ENCODE data around the gene ATG101.

The ATG101 gene

GRCh38 chr12:52024845-52025230 lies 44.9 kb upstream of the ATG101 start:
- POLR2A ChIA-PET: interaction anchor here (0.7 to 1.3 kb wide), 4 partner anchors 18 to 60 kb away, joined by 3 to 7 read pairs (median 5); partner anchors contain the start of genes NR4A1 and TAMALIN
- no peak for DNase-seq (ENCODE audit: extremely low spot score)
- TF ChIP-seq CTCF (IDR thresholded peaks at IDR 0.05; ENCODE audit: control extremely low read depth, extremely low read depth, low read depth, missing control alignments): no peak
- CTCF ChIA-PET: interaction anchor here (0.8 to 33.0 kb wide), 36 partner anchors 10 to 968 kb away, joined by 3 to 1220 read pairs (median 6); partner anchors contain the start of genes ACVR1B, ATG101, KRT85 and NR4A1

DNA sequence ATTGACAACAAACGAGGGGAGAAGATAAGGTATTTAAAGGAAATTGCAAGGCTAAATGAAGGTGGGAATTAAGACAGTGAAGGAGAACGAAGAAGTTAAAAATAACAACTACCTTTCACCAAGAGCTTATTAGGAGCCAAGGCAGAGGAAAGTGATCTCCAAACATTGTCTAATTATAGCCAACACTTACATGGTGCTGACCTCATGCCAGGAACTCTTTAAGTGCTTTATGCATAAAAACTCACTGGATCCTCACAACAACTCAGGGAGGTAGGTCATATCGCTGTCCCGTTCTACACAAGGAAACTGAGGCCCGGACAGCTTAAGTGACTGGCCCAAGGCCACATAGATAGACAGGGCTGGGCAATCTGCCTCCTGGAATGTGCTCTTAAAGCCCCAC lies 43.5 kb upstream of the ATG101 start:
- ChIA-PET POLR2A (interaction anchor here (1.0 to 1.6 kb wide), 2 partner anchors 25 to 43 kb away, joined by 4 read pairs; partner anchors contain the start of genes ATG101 and NR4A1), CTCF (interaction anchor here (0.7 to 33.0 kb wide), 27 partner anchors 9 to 603 kb away, joined by 3 to 1220 read pairs (median 8); partner anchors contain the start of genes ACVR1B, ATG101, NR4A1 and SMIM41)
- no peak for DNase-seq (ENCODE audit: extremely low spot score)
- no peak for TF ChIP-seq CTCF (IDR thresholded peaks at IDR 0.05; ENCODE audit: control extremely low read depth, extremely low read depth, low read depth, missing control alignments)

DNA sequence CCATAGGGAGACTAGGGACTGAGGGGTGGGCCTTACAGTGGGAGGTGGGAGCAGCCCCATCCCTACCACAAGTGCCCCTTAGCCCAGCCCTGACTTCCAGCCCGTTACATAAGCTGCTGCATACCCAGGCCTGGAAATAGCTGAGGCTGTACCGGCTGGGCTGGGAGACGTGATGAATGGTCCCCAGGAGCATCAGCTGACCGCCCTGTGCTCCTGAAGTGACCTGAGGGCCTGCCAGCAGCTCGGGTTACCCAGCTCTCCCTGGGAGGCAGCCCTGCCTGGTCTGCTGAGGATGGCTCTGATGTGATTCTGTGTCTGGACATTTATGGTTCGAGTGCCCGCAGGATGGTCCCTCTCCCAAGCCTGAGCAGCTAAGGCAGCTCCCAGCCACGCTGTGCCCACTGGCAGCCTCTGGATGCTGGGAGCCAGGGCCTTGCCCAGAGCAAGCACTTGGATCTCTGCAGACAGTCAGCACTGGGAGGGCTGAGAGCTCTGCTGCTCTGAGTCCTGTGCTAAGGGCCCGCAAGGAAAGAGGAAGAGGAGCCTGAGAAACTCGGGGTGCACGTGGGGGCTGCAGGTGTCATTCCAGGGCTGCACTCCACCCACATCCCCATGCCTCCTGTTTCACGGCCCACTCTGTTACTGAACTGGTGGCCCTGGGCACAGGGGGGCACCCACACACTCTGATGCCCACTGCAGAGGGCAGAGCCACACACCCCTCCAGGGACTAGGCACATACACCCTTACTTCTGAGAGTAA lies 42.5 kb upstream of the ATG101 start:
- TF ChIP-seq CTCF (IDR thresholded peaks at IDR 0.05; ENCODE audit: control extremely low read depth, extremely low read depth, low read depth, missing control alignments): no peak
- CTCF ChIA-PET: interaction anchor here (0.6 to 33.0 kb wide), 13 partner anchors 8 to 116 kb away, joined by 3 to 1220 read pairs (median 28); partner anchors contain the start of genes ATG101, NR4A1, SMIM41 and TAMALIN
- no peak for DNase-seq (ENCODE audit: extremely low spot score)
- POLR2A ChIA-PET: interaction anchor here (0.6 to 1.0 kb wide), 2 partner anchors 24 to 494 kb away, joined by 4 to 10 read pairs; partner anchors contain the start of gene NR4A1

DNA sequence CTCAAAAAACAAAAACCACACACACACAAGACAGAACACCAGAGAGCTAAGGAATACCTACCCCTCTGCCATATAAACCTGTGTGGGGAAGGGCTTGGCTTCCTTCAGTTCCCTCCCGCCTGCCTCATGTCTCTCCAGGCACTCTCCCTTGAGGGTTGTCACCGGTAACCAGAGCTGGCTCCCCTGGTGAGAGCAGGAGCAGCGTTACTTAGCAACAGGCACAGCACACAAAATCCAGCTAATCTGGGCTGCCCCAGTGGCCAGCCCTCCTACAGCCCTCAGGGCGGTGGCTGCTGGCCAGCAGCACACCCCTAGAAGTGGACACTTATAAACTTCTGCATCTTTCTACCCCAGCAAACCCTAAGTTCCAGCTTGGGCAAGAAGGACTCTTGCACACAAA lies 40.1 kb upstream of the ATG101 start:
- TF ChIP-seq CTCF (IDR thresholded peaks at IDR 0.05; ENCODE audit: control extremely low read depth, extremely low read depth, low read depth, missing control alignments): no peak
- CTCF ChIA-PET: interaction anchor here (1.8 to 33.0 kb wide), 9 partner anchors 6 to 105 kb away, joined by 5 to 1220 read pairs (median 108); partner anchors contain the start of genes ATG101, NR4A1, SMIM41 and TAMALIN
- no peak for DNase-seq (ENCODE audit: extremely low spot score)
- POLR2A ChIA-PET: interaction anchor here (0.5 to 1.3 kb wide), 2 partner anchors 21 to 64 kb away, joined by 3 read pairs; partner anchors contain the start of gene NR4A1

- POLR2A ChIA-PET: interaction anchor here (0.9 to 3.9 kb wide), 4 partner anchors 14 to 38 kb away, joined by 3 to 22 read pairs (median 6); partner anchors contain the start of genes ATG101 and NR4A1
- no peak for TF ChIP-seq CTCF (IDR thresholded peaks at IDR 0.05; ENCODE audit: control extremely low read depth, extremely low read depth, low read depth, missing control alignments)
- no peak for DNase-seq (ENCODE audit: extremely low spot score)
- CTCF ChIA-PET: interaction anchor here (0.8 to 33.0 kb wide), 11 partner anchors 9 to 1022 kb away, joined by 3 to 1220 read pairs (median 9); partner anchors contain the start of genes ATG101, NR4A1, SMIM41 and TAMALIN
Observed at GRCh38 chr12:52032446-52032803, 37.4 kb upstream of the ATG101 start.

GRCh38 chr12:52032804-52033445 lies 36.9 kb upstream of the ATG101 start:
- POLR2A ChIA-PET: interaction anchor here (0.7 to 3.9 kb wide), 6 partner anchors 9 to 950 kb away, joined by 3 to 22 read pairs (median 4); partner anchors contain the start of genes ATG101, CSRNP2 and NR4A1
- DNase-seq (ENCODE audit: extremely low spot score): peak; percentile 95
- no peak for TF ChIP-seq CTCF (IDR thresholded peaks at IDR 0.05; ENCODE audit: control extremely low read depth, extremely low read depth, low read depth, missing control alignments)
- CTCF ChIA-PET: interaction anchor here (0.8 to 33.0 kb wide), 11 partner anchors 8 to 1021 kb away, joined by 3 to 1220 read pairs (median 9); partner anchors contain the start of genes ATG101, NR4A1, SMIM41 and TAMALIN

All from GM10248 (cell line).